CD4-positive, alpha-beta T cell treated with Interferon gamma for 1 hour (primary cell): Measurements from ENCODE around the gene LRRC1.
"Not testable (repeated sequence)": the region's sequence is repeated elsewhere in the genome, so short reads cannot be mapped to it uniquely, and the experiment has no call there.

ENCODE experiments used
- DNase-seq: peaks from one replicate; pipeline ENCODE4 v3.0.0-alpha.2; 2020

Gene LRRC1

GRCh38 chr6:53793318-53794136, 1.3 kb upstream of the LRRC1 start:
- peak; percentile 18 for DNase-seq

GRCh38 chr6:53794137-53794719, 577 bp upstream of the LRRC1 start:
- DNase-seq = peak; percentile 45

- DNase-seq = no peak
These were observed 516 bp downstream of the LRRC1 start for GRCh38 chr6:53795340-53795701.

- no peak for DNase-seq
These were observed 1.1 kb downstream of the LRRC1 start for GRCh38 chr6:53795702-53796450.

DNA sequence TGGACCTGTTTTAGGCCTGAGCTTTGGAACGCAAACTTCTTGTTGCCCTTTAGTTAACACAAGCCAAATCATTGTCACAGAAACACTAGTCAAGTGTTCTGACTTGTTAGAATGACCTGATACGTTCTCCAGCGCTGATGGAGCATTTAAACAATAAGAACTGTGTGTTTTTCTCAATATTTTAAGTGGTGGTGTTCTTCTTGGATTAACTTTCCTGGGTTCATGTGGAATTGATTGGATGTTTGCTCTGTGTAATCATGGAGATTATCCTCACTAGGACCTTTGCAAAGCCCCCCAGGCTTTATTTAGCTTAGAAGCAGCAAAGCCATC, 1.6 kb downstream of the LRRC1 start:
- DNase-seq = no peak

GRCh38 chr6:53796791-53797190, 2.0 kb downstream of the LRRC1 start:
- DNase-seq = no peak

DNA sequence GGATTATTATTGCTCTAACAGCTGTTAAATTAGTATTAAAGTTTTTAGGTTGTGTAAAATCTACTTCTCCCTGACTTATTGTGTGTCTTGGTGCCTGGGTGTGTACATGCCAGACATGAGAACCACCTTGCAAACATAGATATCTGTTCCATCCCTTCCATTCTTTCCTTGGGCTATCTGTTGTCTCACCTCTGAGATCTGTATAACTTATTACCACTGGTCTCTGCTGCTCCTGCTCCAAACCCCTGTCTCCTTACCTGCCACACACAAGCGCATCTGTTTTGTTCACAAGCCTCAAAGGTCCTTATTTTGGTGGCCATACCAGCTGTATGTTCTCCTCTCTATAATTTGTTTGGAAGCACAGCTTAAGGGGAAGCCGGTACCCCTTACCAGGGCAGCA, 2.5 kb downstream of the LRRC1 start:
- DNase-seq = no peak

GRCh38 chr6:53799340-53799739, 4.5 kb downstream of the LRRC1 start:
- DNase-seq = no peak

GRCh38 chr6:53801022-53801421, 6.2 kb downstream of the LRRC1 start:
- no peak for DNase-seq

DNA sequence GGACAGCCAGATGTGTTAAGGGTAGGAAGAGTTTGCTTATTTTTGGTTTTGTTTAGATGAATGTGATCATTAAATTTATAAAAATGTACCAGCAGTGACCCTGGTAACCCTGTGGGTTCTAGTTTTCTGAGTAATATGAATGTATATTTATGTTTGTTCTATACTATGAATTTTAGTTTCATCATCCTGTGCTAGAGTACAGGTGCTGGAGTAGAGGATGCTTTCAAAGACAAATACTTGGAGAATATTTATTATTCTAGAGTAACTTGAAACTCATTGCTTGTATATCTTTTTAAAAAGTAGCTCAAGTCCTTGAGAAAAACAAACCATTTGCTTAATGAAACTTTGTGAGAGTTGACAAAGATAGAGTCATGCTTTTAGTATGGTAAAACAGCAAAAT, 7.8 kb downstream of the LRRC1 start:
- DNase-seq = no peak

DNA sequence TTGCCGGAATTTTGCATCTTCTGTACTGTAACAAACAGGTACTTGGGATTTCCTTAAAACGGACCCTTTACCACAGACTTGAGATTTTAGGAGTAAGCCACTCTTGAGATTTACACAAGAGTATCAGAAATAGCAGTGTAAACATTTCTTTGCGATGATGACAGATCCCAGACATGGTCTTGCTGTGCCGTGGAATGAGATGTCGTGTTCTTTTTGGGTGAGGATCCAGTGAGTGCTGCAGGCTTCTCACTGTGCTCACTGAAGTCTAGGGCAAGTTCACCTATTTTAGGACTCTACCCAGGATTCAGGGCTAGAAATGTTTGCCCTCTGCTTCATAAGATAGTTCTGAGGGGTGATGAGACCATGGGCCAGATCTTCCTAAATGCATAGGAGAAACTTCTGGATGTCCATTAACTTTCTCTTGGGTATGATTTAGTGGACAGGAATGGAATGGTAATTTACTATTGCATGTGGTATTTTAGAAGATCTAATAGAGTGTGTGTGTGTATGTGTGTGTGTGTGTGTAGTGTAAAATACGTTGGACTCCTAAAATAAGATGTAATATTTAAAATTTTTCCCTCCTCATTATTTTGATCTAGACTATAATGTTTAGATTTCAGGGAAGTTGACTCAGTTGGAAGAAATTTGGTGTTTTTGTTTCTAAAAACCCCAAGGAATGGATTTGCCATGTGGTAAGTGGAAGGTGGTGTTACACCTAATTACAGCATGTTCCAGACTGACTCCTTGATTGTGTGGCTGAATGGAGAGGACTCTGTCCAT, 8.5 kb downstream of the LRRC1 start:
- DNase-seq = no peak

- no peak for DNase-seq
These were observed 10.2 kb downstream of the LRRC1 start for GRCh38 chr6:53805016-53805415.

- no peak for DNase-seq
These were observed 10.9 kb downstream of the LRRC1 start for GRCh38 chr6:53805725-53806124.

GRCh38 chr6:53807606-53808005, 12.8 kb downstream of the LRRC1 start:
- not testable (repeated sequence) for DNase-seq

DNA sequence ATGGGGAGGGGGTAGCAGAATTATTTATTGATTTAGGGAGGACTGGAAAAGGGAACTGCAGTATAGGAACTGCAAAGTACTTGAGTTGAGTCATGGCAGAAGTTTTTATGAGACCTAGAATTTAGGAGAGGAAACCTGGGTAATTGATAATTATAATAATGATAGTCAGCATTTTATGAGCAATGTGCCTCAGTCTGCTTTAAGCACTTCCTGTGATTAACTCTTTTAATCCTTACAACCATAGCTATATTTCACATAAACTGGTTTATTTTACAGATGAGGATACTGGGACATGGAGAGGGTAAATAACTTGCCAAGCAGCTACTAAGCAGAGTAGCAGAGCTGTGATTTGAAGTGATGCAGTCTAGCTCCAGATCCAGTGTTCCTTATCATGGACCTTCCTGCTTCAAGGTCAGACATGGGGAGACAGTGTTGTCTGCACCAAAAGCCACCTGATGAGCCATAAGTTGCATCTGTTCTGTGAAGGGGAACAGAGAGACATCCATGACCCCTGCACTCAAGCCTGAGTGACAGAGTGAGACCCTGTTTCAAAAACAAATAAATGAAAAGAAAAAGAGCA, 13.6 kb downstream of the LRRC1 start:
- DNase-seq = no peak

GRCh38 chr6:53809691-53810090, 14.9 kb downstream of the LRRC1 start:
- no peak for DNase-seq

DNA sequence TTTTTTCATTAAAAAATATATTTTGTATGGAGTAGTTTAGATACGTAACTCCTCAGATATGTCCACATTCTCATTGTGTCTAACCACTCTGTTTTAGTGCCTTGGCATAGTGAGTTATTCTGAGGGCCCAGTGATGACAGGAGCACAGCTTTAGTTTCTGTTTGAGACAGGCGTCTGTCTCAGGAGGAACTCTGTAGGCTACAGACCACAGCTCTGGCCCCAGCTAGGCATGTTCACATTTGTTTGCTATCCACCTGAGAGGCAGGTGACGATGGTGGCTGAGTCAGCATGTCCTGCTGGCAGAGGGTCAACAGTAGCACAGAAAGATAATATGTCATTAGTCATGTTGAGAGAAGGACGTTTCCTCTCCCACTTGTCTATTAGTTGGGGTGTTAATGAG, 16.3 kb downstream of the LRRC1 start:
- no peak for DNase-seq

- no peak for DNase-seq
These were observed 16.9 kb downstream of the LRRC1 start for GRCh38 chr6:53811746-53812145.

GRCh38 chr6:53813096-53813495, 18.3 kb downstream of the LRRC1 start:
- no peak for DNase-seq

GRCh38 chr6:53813801-53814200, 19.0 kb downstream of the LRRC1 start:
- no peak for DNase-seq

DNA sequence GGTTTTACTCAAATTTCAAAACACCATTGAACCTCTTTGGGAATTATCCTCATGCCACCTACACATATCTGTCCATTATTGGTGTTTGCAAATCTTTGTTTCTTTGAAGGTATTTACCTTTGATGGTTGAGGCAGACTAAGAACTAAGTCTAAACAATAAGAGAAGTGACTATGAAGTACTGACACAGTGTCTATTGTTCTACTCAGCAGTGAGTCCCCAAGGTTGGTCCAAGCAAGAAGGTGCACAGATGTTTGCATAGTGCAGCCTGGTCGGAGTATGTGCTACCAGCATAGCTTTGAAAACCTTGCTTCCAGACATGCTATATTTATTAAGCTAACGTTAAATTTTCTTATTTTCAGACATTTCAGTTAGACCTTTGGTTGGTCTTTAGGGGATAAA, 19.5 kb downstream of the LRRC1 start:
- no peak for DNase-seq

GRCh38 chr6:53815381-53816119, 20.7 kb downstream of the LRRC1 start:
- DNase-seq = no peak
